Epidermal melanocyte (primary cell): ENCODE data around the gene TGFB1.
A peak's percentile ranks its signal among the peaks of the same experiment; 100 is the strongest.
"Not testable (repeated sequence)": the region's sequence is repeated elsewhere in the genome, so short reads cannot be mapped to it uniquely, and the experiment has no call there.

Experiments
- DNase-seq: peaks from one replicate; pipeline ENCODE4 v3.0.0; 2011; ENCODE audit warnings: low spot score; ENCODE audit not compliant: insufficient read length

The TGFB1 gene

DNA sequence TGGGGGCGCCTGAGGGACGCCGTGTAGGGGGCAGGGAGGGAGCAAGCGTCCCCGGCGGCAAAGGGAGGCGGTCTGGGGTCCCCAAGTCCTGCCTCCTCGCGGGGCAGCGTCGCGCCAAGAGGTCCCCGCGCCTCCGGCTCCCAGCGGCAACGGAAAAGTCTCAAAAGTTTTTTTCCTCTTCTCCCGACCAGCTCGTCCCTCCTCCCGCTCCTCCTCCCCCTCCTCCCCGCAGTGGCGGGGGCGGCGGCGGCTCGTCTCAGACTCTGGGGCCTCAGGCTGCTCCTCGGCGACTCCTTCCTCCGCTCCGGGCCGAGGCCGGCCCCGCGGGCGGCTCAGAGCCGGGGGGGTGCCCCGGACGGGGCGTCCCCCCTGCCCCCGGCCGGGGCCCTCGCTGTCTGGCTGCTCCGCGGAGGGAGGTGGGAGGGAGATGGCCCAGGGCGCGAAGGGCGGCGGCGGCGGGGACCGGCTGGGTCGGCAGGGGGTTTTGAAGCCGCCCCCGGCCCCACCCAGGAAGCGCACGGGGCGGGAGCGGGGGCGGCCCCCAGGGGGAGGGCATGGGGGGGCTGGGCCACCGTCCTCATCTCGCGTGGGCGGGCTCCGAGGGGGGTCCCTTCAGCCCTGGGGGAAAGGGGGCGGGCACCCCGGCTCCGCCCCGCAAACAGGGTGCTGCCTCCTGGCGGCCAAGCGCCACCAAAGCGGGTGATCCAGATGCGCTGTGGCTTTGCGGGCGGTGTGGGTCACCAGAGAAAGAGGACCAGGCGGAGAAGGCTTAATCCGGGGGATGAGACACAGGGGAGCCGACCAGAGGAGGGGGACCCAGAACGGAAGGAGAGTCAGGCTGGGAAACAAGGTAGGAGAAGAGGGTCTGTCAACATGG is at the start of gene TGFB1:
TGFB1 (minus strand) TSS at position 457 of the 877 bp plus-strand sequence. CDS start 878 bp downstream, outside the sequence.
- DNase-seq: peak; percentile 98

DNA sequence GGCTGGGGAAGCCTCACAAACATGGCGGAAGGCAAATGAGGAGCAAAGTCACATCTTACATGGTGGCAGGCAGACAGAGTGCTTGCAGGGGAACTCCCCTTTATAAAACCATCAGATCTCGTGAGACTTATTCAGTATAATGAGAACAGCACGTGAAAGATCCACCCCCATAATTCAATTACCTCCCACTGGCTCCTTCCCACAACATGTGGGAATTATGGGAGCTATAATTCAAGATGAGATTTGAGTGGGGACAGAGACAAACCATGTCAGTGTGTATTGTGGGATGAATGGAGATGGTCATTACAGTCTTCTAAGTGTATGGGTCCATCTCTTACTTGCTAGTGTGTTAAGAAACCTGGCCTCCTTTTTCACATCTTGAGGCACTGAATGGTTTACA is 48.3 kb upstream of the TGFB1 start:
- DNase-seq: no peak

DNA sequence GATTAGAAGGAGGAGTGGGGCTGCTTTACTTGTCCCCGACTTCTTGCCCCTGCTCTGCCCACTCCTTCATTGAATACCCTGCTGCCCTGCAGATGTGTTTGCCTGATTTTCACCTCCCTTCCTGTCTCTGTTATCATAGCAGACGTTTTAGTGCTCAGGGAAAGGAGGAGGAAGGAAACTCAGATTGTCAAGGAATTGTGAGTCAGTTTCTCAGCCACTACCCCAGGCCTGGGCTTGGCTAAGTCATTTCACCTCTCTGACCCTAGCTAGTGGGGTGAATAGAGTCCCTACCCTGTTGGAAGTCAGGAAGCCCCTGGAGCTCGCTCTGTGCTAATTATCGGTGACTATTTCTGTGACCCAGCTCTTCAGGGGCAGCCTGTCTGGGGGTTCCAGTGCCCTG is 47.8 kb upstream of the TGFB1 start:
- no peak for DNase-seq

DNA sequence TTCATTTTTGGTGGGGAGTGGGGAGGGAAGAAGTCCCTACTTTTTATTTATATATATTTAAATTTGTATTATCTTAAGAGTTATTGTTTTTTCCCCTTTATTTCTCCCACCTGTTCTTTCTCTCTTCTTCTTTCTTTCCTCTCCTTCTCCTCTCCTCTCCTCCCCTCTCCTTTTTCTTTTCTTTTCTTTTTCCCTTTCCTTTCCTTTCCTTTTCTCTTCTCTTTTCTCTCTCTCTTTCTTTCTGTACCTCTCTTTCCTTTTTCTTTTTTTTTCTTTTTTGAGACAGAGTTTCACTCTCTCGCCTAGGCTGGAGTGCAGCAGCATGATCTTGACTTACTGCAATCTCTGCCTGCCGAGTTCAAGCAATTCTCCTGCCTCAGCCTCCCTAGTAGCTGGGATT is 45.8 kb upstream of the TGFB1 start:
- no peak for DNase-seq

DNA sequence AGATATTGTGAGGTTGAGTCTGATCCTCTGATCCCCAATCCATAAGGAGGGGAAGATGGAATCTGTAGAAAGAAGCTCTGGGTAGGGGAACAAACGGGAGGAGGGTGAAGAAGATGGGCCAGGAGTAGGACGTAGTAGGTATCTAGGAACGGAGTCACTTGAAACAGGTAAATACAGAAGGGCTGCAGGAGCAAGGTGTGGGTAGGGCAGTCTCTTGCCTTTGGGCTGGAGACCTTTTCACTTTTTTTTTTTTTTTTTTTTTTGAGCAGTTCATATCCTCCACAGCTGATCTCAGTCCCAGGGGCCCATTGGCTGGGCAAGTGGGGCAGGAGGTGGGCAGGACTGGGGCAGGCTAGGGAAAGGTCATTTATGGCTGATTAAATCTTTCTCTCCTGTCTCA is 45.4 kb upstream of the TGFB1 start:
- DNase-seq: no peak

DNA sequence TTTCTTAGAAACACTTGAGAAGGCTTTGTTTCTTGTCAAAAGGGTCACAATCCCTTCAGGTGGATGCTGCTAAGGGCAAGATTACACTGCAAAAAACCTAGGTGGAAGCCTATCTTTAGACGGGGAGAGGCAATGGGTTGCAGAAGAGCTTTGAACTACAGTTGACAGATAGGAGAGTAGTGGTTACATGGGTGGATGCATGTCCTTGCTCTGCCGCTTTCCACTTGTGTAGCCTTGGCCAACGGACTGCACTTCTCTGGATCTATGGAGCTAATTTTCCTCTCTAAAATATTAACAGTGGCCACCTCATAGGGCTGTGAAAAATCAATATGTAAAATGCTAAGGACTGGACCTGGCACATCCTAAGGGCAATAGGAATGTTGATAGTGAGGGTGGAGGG is 44.9 kb upstream of the TGFB1 start:
- no peak for DNase-seq

DNA sequence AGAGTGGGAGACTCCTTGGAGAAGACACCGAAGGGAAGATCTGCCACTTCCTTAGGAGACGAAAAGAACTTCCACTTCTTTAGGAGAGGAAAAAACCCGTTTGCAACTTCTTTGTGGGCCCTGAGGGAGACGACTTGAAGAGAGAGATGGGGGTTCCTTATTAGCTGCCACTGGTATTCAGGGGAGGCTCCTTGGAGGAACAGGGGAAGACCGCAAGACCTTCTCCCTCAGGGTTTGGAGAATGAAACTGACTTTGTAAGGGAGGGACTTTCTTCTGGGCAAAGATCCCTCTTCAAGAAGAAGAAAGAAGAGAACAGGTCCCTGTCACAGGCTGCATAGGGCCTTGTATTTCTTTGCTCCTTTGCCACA is 44.3 kb upstream of the TGFB1 start:
- no peak for DNase-seq

DNA sequence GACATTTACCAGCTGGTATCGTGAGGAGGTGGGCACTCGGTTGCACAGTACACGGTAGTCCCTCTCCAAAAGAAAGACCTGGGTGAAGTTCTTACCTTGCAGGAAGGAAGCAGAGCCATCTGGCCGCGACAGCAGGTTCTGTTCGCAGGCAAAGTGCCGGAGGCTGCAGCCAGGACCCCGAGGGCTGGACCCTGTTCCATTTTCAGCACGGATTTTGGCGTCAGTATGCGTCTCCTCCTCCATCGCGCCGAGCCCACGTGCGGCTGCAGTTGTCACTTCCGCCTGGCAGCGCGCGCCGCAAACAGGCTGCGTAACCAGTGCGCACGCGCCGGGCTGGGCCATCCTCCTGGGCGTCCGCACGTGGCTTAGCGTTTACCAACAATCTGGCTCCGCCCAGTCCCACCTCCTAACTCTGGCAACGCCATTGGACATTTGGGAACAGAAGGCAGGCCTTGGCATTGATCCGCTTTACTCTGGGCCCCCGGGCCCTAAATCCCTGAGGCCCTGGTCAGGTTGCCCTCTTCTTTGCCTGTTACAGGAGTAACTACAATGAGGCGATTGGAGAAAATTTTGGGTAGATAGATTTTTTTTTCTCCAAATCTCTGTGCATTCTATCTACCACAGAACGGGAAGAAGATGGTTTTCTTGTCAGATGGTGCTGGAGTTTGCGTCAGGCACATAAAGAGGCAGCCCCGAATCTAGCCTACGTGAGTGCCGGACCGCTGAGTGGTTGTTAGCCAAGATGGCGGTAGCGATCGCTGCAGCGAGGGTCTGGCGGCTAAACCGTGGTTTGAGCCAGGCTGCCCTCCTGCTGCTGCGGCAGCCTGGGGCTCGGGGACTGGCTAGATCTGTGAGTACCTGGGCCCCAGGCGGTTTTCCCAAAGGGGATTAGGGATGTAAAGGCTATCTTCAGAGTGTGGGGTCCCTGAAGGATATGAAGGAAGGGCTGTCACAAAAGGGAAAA is 43.6 kb upstream of the TGFB1 start, which contains the start of the genes BCKDHA and EXOSC5:
BCKDHA (plus strand) TSS at position 733 of the 964 bp plus-strand sequence; CDS start at position 743, 10 bp downstream.
EXOSC5 (minus strand) TSS at position 274 of the 964 bp plus-strand sequence; CDS start at position 243, 31 bp downstream.
- peak; percentile 95 for DNase-seq

DNA sequence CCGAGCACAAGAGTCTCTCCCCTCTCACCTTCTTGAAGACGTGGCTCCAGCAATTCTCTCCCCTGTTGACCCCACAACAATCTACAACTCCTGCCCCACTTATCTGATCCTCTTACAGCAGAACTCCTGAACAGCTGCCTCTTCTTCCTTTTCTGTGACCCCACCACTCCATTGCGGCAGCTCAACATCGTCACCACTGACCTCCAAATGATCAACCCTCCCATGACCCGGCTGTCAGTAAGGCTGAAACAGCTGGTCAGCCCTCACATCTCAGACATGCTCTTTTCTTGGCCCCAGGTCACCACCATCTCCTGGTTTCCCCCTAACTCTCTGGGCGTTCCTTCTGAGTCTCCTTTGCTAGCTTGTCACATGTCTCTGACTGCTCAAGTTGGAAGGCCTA is 41.6 kb upstream of the TGFB1 start:
- no peak for DNase-seq

DNA sequence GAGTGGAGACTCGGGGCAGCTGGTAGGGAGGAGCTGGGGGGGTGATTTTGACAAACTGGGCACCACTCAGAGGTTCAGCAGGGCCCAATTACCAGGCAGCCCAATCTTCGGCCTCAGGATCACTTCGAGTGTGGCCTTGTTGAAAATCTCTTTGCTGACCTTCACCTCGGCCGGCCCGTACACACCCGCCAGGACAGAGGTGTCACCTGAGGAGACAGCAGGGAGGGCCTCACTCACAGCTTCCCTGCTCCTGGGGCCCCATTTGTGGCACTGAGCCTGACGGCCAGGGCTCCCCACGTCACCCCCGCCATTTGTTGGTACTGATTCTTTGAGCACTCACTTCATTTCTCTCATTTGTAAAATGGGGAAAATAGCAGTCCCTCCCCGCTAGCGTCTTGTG is 39.1 kb upstream of the TGFB1 start:
- no peak for DNase-seq

DNA sequence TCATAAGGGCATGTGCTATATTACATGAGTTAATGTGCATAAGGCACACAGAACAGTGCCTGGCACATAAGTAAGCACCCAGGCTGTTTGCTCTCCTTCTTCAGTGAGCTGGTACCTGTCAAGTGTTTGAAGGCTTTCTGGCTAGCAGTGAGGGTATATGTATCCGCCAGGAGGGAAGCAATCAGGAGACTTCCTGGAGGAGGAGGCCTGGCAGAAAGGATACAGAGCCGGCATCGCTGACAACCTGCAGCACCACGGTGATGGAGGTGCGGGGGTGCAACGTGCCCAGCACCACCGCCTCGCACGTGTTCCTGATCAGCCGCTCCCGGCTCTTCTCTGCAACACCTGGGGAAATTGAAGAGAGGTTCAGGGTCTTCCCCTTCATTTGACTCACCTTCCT is 37.9 kb upstream of the TGFB1 start:
- DNase-seq: no peak

DNA sequence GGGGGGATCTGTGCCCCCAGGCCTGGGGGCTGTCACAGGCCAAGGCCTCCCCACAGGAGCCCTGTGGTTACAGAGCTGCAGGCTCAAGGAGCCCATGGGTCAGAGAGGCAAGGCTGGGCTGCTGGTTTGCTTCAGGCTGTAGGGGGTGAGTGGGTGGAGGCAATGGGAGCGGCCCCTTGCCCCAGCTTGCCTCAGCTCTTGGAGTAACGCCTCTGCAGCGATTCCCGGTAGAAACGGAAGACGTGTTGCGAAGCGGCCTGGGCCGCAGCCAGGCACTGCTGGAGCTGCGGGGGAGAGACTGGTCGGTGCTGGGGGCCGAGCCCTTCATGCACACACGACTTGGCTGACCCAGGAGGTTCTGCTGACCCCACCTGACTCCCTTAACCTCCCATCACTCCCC is 32.7 kb upstream of the TGFB1 start:
- DNase-seq: no peak

DNA sequence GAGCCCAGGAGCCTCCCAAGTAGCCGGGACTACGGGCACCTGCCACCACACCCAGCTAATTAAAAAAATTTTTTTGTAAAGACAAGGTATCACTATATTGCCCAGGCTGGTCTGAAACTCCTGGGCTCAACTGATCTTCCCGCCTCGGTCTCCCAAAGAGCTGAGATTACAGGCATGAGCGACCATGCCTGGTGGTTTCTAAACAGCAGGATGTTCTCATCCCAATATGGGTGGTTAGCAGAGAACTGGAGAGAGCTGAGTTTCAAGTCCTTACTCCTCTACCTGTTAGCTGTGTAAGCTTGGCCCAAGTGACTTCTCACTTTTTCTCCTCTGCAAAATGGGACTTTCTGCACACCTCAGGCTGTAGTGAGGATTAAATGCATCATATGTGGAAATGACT is 30.6 kb upstream of the TGFB1 start:
- no peak for DNase-seq

DNA sequence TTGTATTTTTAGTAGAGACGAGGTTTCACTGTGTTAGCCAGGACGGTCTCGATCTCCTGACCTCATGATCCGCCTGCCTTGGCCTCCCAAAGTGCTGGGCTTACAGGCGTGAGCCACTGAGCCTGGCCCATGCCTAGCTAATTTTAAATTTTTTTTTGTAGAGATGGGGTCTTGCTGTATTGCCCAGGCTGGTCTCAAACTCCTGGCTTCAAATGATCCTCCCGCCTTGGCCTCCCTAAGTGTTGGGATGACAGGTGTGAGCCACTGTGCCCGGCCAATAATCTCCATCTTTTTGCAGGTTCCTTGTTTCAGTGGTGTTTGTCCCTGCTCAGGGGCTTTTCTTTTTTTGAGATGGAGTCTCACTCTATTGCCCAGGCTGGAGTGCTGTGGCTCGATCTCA is 27.8 kb upstream of the TGFB1 start:
- DNase-seq: not testable (repeated sequence)

DNA sequence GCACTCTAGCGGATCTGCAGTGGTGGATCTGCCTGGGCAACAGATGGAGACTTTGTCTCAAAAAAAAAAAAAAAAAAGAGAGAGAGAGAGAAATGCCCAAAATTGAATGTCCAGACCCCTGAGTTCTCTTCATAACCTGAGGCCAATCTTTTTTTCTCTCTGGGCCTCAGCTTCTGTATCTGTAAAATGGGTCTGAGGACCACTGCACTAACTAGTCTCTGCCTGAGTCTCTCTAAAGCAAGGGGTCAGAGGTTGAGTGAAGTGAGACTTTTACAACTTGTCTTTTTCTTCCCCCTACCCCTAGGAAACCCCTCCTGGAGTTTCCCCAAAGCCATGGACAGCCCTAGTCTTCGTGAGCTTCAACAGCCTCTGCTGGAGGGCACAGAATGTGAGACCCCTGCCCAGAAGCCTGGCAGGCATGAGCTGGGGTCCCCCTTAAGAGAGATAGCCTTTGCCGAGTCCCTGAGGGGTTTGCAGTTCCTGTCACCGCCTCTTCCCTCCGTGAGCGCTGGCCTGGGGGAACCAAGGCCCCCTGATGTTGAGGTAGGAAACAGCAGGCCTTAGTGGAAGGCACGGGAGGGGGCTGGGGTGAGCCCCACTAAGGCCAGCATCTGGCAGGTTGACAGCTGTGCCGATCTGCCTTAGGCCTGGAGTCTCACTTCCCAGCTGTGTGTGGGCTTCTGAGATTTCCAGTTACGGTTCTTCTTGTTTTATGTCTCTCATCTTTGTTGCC is 24.4 kb upstream of the TGFB1 start:
- no peak for DNase-seq

DNA sequence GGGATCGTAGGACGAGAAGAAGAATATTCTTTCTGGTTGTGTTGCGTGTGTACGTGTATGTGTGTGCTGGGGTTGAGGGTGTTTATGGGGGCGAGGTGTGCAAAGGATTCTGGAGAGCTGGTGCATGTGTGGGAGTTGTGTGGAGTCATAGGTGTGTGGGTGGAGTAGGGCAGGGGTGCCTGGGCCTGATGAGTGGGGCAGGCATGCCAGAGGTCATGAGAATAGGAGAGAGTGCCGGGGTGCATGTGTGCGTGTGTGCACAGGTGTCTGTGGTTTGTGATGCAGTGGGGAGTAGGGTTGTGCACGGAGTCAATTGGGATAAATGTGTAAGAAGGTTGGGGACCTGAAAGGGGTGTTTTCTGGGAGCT is 23.3 kb upstream of the TGFB1 start:
- no peak for DNase-seq

DNA sequence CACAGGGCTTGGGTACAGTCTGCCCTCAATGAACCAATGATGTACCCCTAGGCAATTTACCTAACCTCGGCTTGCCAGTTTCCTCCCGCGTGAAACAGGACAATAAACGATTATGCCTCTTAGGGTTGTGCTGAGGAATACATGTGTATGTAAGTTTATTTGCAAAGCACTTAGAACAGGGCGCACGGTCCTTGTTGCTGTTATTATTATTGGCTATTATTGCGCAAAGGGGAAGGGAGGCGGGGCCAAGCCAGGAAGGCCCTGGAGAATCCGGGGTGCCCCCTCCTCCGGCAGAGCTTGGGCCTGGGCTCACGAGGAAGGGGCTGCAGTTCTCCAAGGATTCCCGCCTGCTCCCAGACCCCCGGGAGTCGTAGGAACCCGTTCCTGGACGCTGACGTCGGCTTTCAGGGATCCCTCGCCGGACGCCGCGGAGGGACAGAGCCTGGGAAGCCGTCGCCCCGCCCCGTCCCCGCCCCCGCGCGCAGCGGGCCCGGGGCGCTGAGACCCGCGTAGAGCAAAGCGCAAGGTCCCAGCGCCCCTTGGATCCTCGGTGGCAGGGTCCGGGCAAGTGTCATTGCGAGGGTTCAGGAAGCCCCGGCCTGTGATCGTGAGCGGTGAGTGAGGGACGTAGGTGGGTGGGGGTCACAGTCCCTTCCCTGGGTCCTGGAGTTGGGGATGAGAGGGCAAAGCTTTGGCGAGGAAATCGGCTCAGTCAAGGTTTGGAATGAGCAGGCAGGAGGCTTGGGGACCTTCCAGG is 22.7 kb upstream of the TGFB1 start, which contains the start of gene TMEM91:
TMEM91 (plus strand) TSS at position 293 of the 757 bp plus-strand sequence. CDS start 1,777 bp downstream, outside the sequence.
- DNase-seq: no peak

DNA sequence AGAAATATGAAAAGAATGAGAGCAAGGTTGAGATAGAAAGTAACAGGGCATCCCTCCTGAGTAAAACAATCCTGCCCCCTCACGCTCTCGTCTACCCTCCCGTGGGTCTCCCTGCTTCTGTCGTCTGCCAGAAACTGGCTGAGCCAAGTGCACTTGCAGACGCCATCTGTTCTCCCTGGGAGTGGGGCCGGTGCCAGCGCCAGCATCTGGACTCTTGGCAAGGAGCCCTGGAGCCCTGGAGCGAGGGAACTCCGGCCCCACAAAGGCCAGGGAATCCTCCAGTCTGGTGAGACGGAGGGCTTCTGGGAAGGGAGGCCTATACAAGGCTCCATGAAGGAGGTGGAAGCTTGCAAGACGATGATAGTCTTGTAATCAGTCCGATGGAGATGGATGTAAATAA is 20.3 kb upstream of the TGFB1 start:
- DNase-seq: peak; percentile 94

DNA sequence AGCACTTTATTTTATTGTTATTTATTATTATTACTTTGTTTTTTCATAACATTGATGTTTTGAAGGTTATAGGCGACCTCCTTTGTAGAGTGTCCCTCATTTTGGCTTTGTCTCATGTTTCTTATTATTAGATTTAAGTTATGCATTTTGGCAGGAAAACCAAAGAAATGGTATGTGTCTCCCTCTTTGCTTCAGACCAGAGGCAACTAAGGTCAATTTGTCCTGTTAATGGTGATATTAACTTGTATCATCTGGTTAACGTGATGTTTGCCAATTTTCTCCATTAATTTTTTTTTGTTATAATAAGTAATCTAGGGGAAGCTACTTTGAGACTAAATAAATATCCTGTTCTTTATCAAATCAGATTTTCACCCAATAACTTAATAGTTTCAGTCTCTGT is 18.8 kb upstream of the TGFB1 start:
- no peak for DNase-seq

DNA sequence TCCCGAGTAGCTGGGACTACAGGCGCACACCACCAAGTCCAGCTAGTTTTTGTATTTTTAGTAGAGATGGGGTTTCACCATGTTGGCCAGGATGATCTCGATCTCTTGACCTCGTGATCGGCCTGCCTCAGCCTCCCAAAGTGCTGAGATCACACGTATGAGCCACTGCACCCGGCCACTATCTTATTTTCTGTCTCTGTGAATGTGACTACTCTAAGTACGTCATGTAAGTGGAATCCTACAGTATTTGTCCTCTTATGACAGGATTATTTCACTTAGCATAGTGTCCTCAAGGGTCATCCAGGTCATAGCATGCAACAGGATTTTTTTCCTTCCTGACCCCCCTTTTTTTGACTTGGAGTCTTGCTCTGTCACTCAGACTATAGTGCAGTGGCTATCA is 17.8 kb upstream of the TGFB1 start:
- no peak for DNase-seq

DNA sequence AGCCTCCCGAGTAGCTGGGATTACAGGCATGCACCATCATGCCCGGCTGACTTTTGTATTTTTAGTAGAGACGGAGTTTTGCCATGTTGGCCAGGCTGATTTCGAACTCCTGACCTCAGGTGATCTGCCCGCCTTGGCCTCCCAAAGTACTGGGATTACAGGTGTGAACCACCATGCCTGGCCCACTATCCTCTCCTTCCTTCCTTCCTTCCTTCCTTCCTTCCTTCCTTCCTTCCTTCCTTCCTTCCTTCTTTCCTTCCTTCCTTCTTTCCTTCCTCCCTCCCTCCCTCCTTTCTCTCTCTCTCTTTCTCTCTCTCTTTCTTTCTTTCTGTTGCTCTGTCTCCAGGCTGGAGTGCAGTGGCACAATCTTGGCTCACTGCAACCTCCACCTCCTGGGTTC is 17.4 kb upstream of the TGFB1 start:
- not testable (repeated sequence) for DNase-seq
